ENCODE measurements around the gene SERGEF. TPM values are rescaled to one million over a fixed set of nuclear protein-coding genes. Genes with fewer than 3 reads are reported as not detected.

Gene SERGEF
- total RNA-seq, 2 experiments from 2014 or later: 40.2 to 41.7 TPM

DNA sequence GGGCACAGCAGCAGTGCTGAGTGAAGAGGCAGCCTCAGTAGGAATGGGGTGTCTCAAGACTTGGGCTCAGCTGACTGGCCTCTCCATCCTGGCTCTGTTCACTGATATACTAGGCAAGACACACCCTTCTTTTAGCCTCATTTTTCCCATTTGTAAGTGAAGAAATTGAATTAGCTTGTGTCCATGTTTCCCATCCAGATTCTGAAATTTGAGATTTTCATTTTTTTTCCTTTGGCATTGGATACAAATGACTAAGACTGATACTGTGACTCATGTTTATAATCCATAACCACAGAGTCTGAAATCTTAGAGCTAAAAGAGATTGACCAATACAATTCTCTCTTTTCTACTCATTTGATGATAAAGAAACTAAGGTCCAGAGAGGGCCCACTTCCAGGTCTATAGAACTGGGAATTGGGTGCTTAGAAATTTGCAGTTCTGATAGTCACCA is 167.4 kb downstream of the SERGEF start:
- H3K27me3 Mint-ChIP-seq (ENCODE audit: low read depth): no peaks in the 10 kb centered on the region
- peaks cover 4% of the 10 kb centered on the region for H3K36me3 Mint-ChIP-seq (ENCODE audit: low read depth)
- no peaks in the 10 kb centered on the region for H3K4me1 Mint-ChIP-seq (ENCODE audit: low read depth)
- intact Hi-C loops (cut with micrococcal nuclease): no loop called here
- H3K27ac Mint-ChIP-seq: no peak overlapping the region
- H3K4me3 Mint-ChIP-seq: no peak overlapping the region
- no peak for DNase-seq
- H3K9me3 Mint-ChIP-seq: no peaks in the 10 kb centered on the region
- CTCF ChIA-PET: interaction anchor here (0.9 kb wide), 1 partner anchor 111 kb away, joined by 3 read pairs; the partner anchor contains the start of gene KCNC1

DNA sequence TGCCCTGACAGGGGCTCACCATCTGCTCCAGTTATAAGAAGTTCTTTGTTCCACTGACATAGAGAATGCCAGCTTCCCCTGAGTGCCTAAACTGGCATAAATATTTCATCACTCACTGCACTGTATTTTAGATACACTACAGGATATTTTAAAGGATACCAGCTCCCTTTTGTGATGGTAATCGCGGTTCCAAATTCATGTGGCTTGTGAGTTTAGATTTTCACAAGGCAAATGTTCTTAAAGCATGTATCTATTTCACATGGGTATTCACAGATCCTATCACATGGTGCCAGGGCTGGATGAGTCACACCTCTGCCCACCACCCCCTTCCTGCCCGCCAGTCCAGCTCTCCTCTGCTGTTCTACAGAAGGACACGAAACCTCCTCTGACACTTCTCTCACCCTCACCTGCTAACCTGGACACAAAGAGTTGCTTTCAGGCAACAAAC is 172.7 kb downstream of the SERGEF start:
- Mint-ChIP-seq H3K4me1 (ENCODE audit: low read depth) (no peaks in the 10 kb centered on the region), H3K27me3 (ENCODE audit: low read depth) (no peaks in the 10 kb centered on the region), H3K4me3 (no peak overlapping the region), H3K36me3 (ENCODE audit: low read depth) (peaks cover 3% of the 10 kb centered on the region), H3K9me3 (no peaks in the 10 kb centered on the region), H3K27ac (no peak overlapping the region)
- intact Hi-C loops (cut with micrococcal nuclease): no loop called here
- DNase-seq: no peak
- CTCF ChIA-PET: no interaction called here

DNA sequence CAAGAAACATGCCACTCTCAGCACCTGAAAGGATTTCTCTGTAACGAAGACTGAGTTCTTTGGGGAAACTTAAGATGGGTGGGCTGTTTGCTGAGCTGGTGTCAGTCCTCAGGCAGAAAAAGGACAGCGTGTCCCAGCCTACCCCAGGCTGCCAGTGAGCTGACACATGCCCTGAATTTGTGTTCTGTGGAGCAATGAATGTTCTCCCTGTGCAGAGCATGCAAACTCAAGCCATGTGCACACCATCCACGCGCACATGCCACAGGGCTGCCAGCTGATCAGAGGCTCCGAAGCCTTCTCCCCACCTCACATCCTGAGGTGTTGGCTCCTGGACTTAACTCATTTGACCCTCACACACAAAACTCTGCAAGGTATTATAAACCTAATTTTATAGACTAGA is 173.4 kb downstream of the SERGEF start:
- intact Hi-C loops (cut with micrococcal nuclease): no loop called here
- Mint-ChIP-seq H3K4me1 (ENCODE audit: low read depth) (no peaks in the 10 kb centered on the region), H3K27ac (no peak overlapping the region), H3K4me3 (no peak overlapping the region), H3K9me3 (no peaks in the 10 kb centered on the region), H3K36me3 (ENCODE audit: low read depth) (peaks cover 3% of the 10 kb centered on the region), H3K27me3 (ENCODE audit: low read depth) (no peaks in the 10 kb centered on the region)
- DNase-seq: no peak
- CTCF ChIA-PET: no interaction called here

DNA sequence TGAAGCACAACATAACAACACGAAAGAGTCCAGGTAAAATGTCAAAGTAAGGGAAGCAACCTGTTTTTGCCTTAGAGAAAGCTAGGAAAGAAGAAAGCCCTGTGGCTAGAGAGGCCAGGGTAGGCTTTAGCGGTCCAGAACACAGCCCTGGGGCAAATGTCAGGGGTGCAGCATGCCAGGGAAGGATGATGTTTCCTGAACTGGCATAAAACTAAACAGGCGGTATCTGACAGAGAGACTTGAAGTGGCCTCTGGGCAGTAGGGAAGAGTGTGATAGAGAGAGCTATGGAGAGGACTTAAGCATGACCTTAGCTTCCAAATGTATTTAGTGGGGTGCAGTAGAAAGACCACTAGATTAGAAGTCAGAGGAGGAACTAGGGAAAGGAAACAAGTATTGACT is 174.7 kb downstream of the SERGEF start:
- no peak overlapping the region for H3K4me3 Mint-ChIP-seq
- CTCF ChIA-PET: no interaction called here

DNA sequence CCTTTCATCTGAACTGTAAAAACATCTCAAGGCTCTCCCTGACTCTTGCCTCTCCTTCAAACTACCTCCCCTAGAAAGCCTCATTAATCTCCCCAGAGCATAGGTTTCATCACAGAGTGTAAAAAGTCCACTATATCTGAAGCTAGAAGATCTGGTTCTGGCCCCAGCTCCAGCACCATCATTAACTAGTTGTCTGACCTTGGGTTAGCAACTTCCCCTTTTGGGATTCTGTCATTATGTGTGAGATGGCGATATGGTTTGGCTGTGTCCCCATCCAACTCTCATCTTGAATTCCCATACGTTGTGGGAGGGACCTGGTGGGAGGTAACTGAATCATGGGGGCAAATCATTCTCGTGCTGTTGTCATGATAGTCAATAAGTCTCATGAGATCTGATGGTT is 181.0 kb downstream of the SERGEF start:
- peaks cover 2% of the 10 kb centered on the region for H3K36me3 Mint-ChIP-seq (ENCODE audit: low read depth)
- no peaks in the 10 kb centered on the region for H3K4me1 Mint-ChIP-seq (ENCODE audit: low read depth)
- DNase-seq: no peak
- no peaks in the 10 kb centered on the region for H3K9me3 Mint-ChIP-seq
- intact Hi-C loops (cut with micrococcal nuclease): no loop called here
- no peak overlapping the region for H3K27ac Mint-ChIP-seq
- no peaks in the 10 kb centered on the region for H3K27me3 Mint-ChIP-seq (ENCODE audit: low read depth)
- no peak overlapping the region for H3K4me3 Mint-ChIP-seq
- CTCF ChIA-PET: no interaction called here

More for the DNA sequence above, 174.7 kb downstream of the SERGEF start:
- Mint-ChIP-seq H3K27me3 (ENCODE audit: low read depth) (no peaks in the 10 kb centered on the region), H3K4me1 (ENCODE audit: low read depth) (no peaks in the 10 kb centered on the region), H3K9me3 (no peaks in the 10 kb centered on the region), H3K36me3 (ENCODE audit: low read depth) (peaks cover 3% of the 10 kb centered on the region), H3K27ac (no peak overlapping the region)
- intact Hi-C loops (cut with micrococcal nuclease): no loop called here
- no peak for DNase-seq

DNA sequence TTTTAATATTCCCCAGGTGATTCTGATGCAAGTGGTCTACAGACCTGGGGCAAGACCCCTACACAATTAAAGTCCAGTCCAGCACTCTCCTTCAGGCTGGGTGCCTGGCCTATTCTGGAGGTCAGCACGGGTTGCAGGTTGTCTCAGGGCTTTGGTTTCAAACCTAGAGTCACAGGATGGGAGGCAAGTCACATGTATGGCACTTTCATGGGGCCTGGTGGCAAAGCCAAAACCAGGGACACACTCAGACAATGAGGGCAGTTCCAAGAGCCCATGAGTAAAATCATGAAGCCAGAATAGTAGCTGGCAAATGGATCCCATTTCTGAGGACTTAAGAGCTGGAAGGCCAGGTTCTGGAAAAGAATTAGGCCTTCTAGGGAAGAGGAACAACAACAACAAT is 181.6 kb downstream of the SERGEF start:
- H3K27ac Mint-ChIP-seq: no peak overlapping the region
- intact Hi-C loops (cut with micrococcal nuclease): no loop called here
- no peaks in the 10 kb centered on the region for H3K4me1 Mint-ChIP-seq (ENCODE audit: low read depth)
- H3K27me3 Mint-ChIP-seq (ENCODE audit: low read depth): no peaks in the 10 kb centered on the region
- peaks cover 4% of the 10 kb centered on the region for H3K36me3 Mint-ChIP-seq (ENCODE audit: low read depth)
- no peaks in the 10 kb centered on the region for H3K9me3 Mint-ChIP-seq
- no peak for DNase-seq
- H3K4me3 Mint-ChIP-seq: no peak overlapping the region
- CTCF ChIA-PET: no interaction called here

DNA sequence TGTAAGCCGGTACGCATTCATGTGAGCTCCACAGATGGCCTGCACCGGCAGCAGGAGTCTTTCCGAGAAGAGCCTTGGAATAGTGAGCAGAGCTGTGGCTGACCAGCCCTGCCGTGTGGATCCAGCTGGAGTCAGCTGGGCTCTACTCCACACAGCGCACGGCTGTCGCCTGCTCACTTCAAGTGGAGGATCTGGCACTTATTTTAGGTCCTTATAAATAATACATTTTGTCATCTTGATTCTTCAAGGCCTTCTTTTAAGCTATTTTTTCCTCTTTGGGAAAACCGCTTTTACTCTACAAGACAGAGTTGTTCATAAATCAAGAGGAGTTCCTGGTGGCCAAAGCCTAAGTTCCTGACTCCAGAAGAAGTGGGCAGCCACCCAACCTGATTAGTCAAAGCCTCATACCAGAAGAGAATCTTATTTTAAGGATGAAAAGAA is 184.5 kb downstream of the SERGEF start:
- no peak for DNase-seq
- H3K27ac Mint-ChIP-seq: no peak overlapping the region
- peaks cover 4% of the 10 kb centered on the region for H3K36me3 Mint-ChIP-seq (ENCODE audit: low read depth)
- H3K4me3 Mint-ChIP-seq: no peak overlapping the region
- H3K27me3 Mint-ChIP-seq (ENCODE audit: low read depth): no peaks in the 10 kb centered on the region
- intact Hi-C loops (cut with micrococcal nuclease): no loop called here
- no peaks in the 10 kb centered on the region for H3K9me3 Mint-ChIP-seq
- CTCF ChIA-PET: interaction anchor here (1.0 kb wide), 1 partner anchor 97 kb away, joined by 5 read pairs; no protein-coding TSS in a partner anchor
- H3K4me1 Mint-ChIP-seq (ENCODE audit: low read depth): no peaks in the 10 kb centered on the region

DNA sequence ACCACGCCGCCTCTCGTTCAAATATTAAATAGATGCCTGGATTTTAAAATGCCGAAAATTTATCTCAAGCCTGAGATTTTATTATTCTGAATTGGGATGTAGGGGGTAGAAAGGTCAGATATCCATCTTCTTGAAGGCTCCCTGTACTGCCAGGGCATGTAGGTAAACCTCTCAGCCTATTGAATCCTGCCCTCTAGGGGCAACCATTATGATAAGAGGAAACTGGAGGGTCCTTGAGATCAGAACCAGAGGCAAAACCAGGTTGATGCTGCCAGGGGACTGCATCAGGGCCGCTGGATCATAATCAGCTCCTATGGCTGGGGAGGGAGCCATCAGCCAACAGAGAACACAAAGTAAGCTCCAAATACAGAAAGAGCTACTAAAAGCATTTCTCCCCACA is 185.8 kb downstream of the SERGEF start:
- intact Hi-C loops (cut with micrococcal nuclease): no loop called here
- H3K4me3 Mint-ChIP-seq: no peak overlapping the region
- CTCF ChIA-PET: interaction anchor here (1.0 kb wide), 1 partner anchor 96 kb away, joined by 5 read pairs; no protein-coding TSS in a partner anchor
- no peak for DNase-seq
- no peaks in the 10 kb centered on the region for H3K9me3 Mint-ChIP-seq
- no peaks in the 10 kb centered on the region for H3K4me1 Mint-ChIP-seq (ENCODE audit: low read depth)
- H3K27ac Mint-ChIP-seq: no peak overlapping the region
- no peaks in the 10 kb centered on the region for H3K27me3 Mint-ChIP-seq (ENCODE audit: low read depth)
- peaks cover 1% of the 10 kb centered on the region for H3K36me3 Mint-ChIP-seq (ENCODE audit: low read depth)

DNA sequence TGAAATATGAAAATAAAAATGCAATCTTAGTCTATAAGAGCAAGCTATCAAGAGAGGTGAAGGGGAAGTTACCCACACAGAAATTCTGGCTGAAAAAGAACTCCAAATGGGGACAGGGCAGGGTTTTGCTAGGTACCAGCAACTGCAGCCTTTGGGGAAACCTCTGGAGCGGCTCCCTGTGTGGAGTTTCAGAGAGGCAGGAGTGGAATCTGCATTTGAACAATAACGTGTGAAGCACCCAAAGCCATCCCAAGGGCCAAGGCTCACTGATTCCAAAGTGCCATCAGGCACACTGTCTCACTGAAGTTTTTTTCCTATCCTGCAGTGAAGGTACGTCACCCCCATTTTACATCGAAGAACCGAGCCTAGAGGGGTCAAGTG is 190.5 kb downstream of the SERGEF start:
- Mint-ChIP-seq H3K27me3 (ENCODE audit: low read depth) (no peaks in the 10 kb centered on the region), H3K4me1 (ENCODE audit: low read depth) (no peaks in the 10 kb centered on the region), H3K27ac (no peak overlapping the region), H3K4me3 (no peak overlapping the region), H3K9me3 (no peaks in the 10 kb centered on the region), H3K36me3 (ENCODE audit: low read depth) (peaks cover 1% of the 10 kb centered on the region)
- intact Hi-C loops (cut with micrococcal nuclease): no loop called here
- CTCF ChIA-PET: no interaction called here
- DNase-seq: no peak

DNA sequence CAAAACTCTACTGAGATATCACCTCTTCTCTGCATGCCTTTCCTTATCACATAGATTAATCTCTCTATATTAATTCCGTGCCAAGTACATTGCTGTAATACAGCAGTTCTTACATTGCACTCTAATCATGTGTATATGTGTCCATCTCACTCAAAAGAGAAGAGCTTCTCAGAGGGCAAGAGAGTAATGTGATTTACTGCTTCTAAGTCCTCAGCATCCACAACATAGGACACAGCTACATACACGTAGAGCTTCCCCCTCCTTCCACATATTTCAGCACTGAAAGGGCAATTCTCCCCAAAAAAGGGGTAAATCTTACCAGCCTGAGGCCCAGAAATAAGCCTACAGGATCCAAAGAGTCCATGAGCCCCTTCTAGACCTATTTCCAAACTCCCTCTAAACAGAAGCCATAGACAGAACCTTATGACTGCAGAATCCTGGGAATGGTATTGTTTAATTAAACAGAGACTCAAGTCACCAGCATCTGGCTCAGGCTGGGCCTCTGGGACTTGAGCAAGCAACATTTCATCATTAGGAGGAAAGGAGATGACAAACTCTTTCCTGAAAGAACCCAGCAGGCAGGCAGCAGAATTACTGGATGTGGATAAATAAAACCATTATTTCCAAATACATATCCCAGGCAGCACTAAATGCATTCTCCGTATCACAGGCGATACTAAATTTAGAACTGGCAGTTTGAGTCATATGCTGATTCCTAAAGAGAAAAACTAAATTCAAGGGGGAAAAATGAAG is 191.0 kb downstream of the SERGEF start:
- intact Hi-C loops (cut with micrococcal nuclease): no loop called here
- Mint-ChIP-seq H3K27ac (no peak overlapping the region), H3K9me3 (no peaks in the 10 kb centered on the region), H3K36me3 (ENCODE audit: low read depth) (peaks cover 1% of the 10 kb centered on the region), H3K27me3 (ENCODE audit: low read depth) (no peaks in the 10 kb centered on the region), H3K4me1 (ENCODE audit: low read depth) (no peaks in the 10 kb centered on the region), H3K4me3 (no peak overlapping the region)
- DNase-seq: no peak
- CTCF ChIA-PET: no interaction called here

DNA sequence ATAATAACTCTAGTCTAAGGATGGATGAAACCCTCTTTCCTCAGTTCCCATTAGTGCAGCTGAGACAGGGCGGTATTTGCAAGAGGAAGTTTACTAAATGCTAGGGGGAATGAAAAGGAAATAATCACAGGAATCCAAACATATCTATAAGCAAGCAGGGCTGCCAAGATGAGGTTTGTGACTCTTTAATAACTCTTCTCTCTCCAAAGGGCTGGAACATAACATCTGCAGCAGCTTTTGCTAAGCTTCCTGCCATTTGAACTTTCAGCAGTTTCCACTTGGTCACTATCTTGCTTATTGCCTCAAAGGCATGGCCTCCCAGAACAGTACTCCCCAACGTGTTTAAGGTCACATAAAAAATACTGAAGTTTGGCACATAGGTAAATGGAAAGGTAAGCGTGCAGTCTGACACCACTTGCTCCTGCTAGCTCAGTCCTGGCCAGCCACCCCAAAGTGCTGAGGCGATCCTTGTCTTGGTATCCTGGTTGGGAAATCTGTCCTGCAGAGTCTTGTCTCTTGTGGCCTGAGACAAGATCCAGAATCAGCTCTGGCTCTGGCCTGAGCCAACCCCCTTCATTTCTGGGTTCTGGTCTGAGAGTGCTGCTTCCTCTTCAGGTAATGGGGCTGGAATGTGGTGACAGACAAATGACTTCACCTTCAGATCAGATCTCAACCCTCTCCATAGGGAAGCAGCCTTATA is 196.5 kb downstream of the SERGEF start:
- Mint-ChIP-seq H3K27ac (no peak overlapping the region), H3K27me3 (ENCODE audit: low read depth) (no peaks in the 10 kb centered on the region), H3K9me3 (no peaks in the 10 kb centered on the region), H3K36me3 (ENCODE audit: low read depth) (peaks cover 5% of the 10 kb centered on the region), H3K4me3 (no peak overlapping the region), H3K4me1 (ENCODE audit: low read depth) (no peaks in the 10 kb centered on the region)
- CTCF ChIA-PET: no interaction called here
- DNase-seq: no peak
- intact Hi-C loops (cut with micrococcal nuclease): no loop called here

DNA sequence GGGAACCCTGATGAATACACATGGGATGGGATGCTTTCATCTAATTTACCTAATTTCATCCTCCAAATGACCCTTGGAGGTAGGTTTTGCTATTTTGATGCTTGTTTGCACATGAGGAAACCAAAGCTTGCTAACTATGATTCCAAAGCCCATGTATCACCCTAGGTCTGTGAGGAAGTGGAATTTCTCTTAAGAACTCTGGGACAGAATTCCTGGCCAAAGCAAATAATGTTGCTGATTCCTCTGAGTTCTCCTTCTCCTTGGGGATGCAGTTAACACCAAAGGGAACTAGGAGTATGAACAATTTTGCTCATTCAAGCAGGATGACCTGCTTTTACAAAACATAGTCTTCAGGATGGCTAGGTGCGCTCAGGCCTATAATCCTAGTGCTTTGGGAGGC is 198.3 kb downstream of the SERGEF start:
- CTCF ChIA-PET: no interaction called here
- Mint-ChIP-seq H3K4me3 (no peak overlapping the region), H3K27me3 (ENCODE audit: low read depth) (no peaks in the 10 kb centered on the region), H3K27ac (no peak overlapping the region), H3K9me3 (no peaks in the 10 kb centered on the region), H3K36me3 (ENCODE audit: low read depth) (peaks cover 5% of the 10 kb centered on the region), H3K4me1 (ENCODE audit: low read depth) (no peaks in the 10 kb centered on the region)
- intact Hi-C loops (cut with micrococcal nuclease): no loop called here
- DNase-seq: no peak
